CD14-positive monocyte (primary cell): ENCODE results near the gene TSN. TPM values are rescaled to one million over a fixed set of nuclear protein-coding genes. Genes with fewer than 3 reads are reported as not detected.

Experiments used
- DNase-seq, 3 donors: peaks; one replicate each; pipeline ENCODE4 v3.0.0-alpha.2; 2011 to 2022
- H2AFZ ChIP-seq: 2 replicates; pipeline ENCODE4 v1.6.0; 2012; ENCODE audit warnings: mild to moderate bottlenecking, low read depth, low read length, inconsistent platforms; ENCODE audit not compliant: insufficient read depth, poor library complexity, severe bottlenecking
- H3K27ac ChIP-seq, 2 donors: 1 replicate in 1 of 2; 2 replicates in 1 of 2; pipeline ENCODE4 v1.5.1; 2012 to 2013; ENCODE audit warnings: low read length in 2 of 2, control low read depth in 1 of 2, inconsistent platforms in 1 of 2, low read depth in 1 of 2, mild to moderate bottlenecking in 1 of 2
- H3K27me3 ChIP-seq, 2 donors: one replicate each; pipeline versions ENCODE4 v1.6.0 to v1.6.1; 2011 to 2013; ENCODE audit warnings: low read length in 2 of 2; ENCODE audit not compliant: control insufficient read depth in 2 of 2, insufficient read depth in 2 of 2
- H3K36me3 ChIP-seq, 2 donors: replicated peaks in 1 of 2; 1 replicate in 1 of 2; 2 replicates in 1 of 2; pipeline versions ENCODE4 v1.5.1 to v1.6.1; 2012 to 2013; ENCODE audit warnings: low read length in 2 of 2, control low read depth in 1 of 2, inconsistent platforms in 1 of 2, mild to moderate bottlenecking in 1 of 2; ENCODE audit not compliant: insufficient read depth in 2 of 2, control insufficient read depth in 1 of 2
- H3K4me1 ChIP-seq, 2 donors: 1 replicate in 1 of 2; 2 replicates in 1 of 2; pipeline versions ENCODE4 v1.5.1 to v1.6.1; 2012 to 2013; ENCODE audit warnings: low read length in 2 of 2, control low read depth in 1 of 2, inconsistent platforms in 1 of 2, mild to moderate bottlenecking in 1 of 2, moderate library complexity in 1 of 2; ENCODE audit not compliant: insufficient read depth in 2 of 2, control insufficient read depth in 1 of 2
- H3K4me2 ChIP-seq: replicated peaks from 2 replicates; pipeline ENCODE3; 2012; ENCODE audit warnings: low read length, moderate library complexity, mild to moderate bottlenecking; ENCODE audit not compliant: poor library complexity, severe bottlenecking; ENCODE audit errors: extremely low read depth
- H3K4me3 ChIP-seq, 3 experiments: fragments of 200-600 bp in 1 of 3; sonication (generic) in 1 of 3; replicated peaks in 1 of 3; 1 replicate in 2 of 3; 2 replicates in 1 of 3; pipeline ENCODE4 v1.5.1; 2011 to 2013; ENCODE audit warnings: low read length in 3 of 3, mild to moderate bottlenecking in 3 of 3, control low read depth in 2 of 3, low read depth in 2 of 3, inconsistent platforms in 1 of 3, moderate library complexity in 1 of 3
- H3K79me2 ChIP-seq: 2 replicates; pipeline ENCODE4 v1.6.0; 2012; ENCODE audit warnings: mild to moderate bottlenecking, control low read depth, inconsistent platforms, low read length, moderate library complexity; ENCODE audit not compliant: insufficient read depth
- H3K9ac ChIP-seq: 2 replicates; pipeline ENCODE4 v1.6.0; 2017; ENCODE audit warnings: low read length, mild to moderate bottlenecking; ENCODE audit not compliant: insufficient read depth, poor library complexity, severe bottlenecking
- H3K9me3 ChIP-seq, 2 donors: replicated peaks in 1 of 2; 1 replicate in 1 of 2; 2 replicates in 1 of 2; pipeline versions ENCODE4 v1.5.1 to v1.6.1; 2012 to 2013; ENCODE audit warnings: low read length in 2 of 2, control low read depth in 1 of 2; ENCODE audit not compliant: control insufficient read depth in 1 of 2, insufficient read depth in 1 of 2
- H4K20me1 ChIP-seq: 2 replicates; pipeline ENCODE4 v1.6.0; 2012; ENCODE audit warnings: mild to moderate bottlenecking, low read length, control low read depth, moderate library complexity; ENCODE audit not compliant: insufficient read depth
- H3K27ac Mint-ChIP-seq, 7 donors: one replicate each; pipeline ENCODE4 v1.8.0; 2020; ENCODE audit warnings: mild to moderate bottlenecking in 7 of 7, mixed read lengths in 7 of 7, moderate library complexity in 6 of 7, inconsistent platforms in 2 of 7
- H3K27me3 Mint-ChIP-seq, 3 donors: one replicate each; pipeline ENCODE4 v1.8.0; 2021 to 2022; ENCODE audit warnings: low read depth in 3 of 3, mild to moderate bottlenecking in 3 of 3, mixed read lengths in 3 of 3, moderate library complexity in 3 of 3, inconsistent platforms in 1 of 3
- H3K36me3 Mint-ChIP-seq, 2 donors: one replicate each; pipeline ENCODE4 v1.8.0; 2020; ENCODE audit warnings: mixed read lengths in 2 of 2, inconsistent platforms in 1 of 2, mild to moderate bottlenecking in 1 of 2
- H3K4me1 Mint-ChIP-seq: one replicate; pipeline ENCODE4 v1.8.0; 2020; ENCODE audit warnings: mild to moderate bottlenecking, mixed read lengths
- H3K4me3 Mint-ChIP-seq, 2 donors: one replicate each; pipeline ENCODE4 v1.8.0; 2020; ENCODE audit warnings: mild to moderate bottlenecking in 2 of 2, mixed read lengths in 2 of 2, moderate library complexity in 1 of 2
- H3K9me3 Mint-ChIP-seq, 7 donors: one replicate each; pipeline ENCODE4 v1.8.0; 2020 to 2022; ENCODE audit warnings: mixed read lengths in 7 of 7, mild to moderate bottlenecking in 6 of 7, moderate library complexity in 6 of 7, inconsistent platforms in 2 of 7
- CTCF ChIP-seq: fragments of 200-600 bp; IDR thresholded peaks from one replicate; pipeline ENCODE4 v1.8.0; 2022; ENCODE audit warnings: antibody characterized with exemption, mild to moderate bottlenecking
- WGBS: methylation state at CpG from one replicate; pipeline ENCODE4 v1.1.5; 2013; ENCODE audit warnings: missing lambda C conversion rate; ENCODE audit not compliant: insufficient coverage; 5-methylcytosine and 5-hydroxymethylcytosine counted together
- intact Hi-C, 2 donors: fragments of 100-400 bp; cut with micrococcal nuclease; formaldehyde crosslinking; loops; one replicate each; pipeline versions ENCODE4 v1.15.0 to v1.15.1; 2023
- polyA plus RNA-seq, 3 donors: library from polyadenylated mRNA; depleted of rRNA in 1 of 3; unstranded in 2 of 3; stranded (reverse) in 1 of 3; fragments of 300-500 nt in 2 of 3; fragments of >200 nt in 1 of 3; fragmentation: Illumina TruSeq in 2 of 3; gene quantifications; 1 replicate in 2 of 3; 2 replicates in 1 of 3; pipeline ENCODE4 v1.2.3, GENCODE V29; 2012 to 2021

TSN gene
- polyA plus RNA-seq, 3 donors: 12.2 to 66.5 (median 65.5) TPM

- WGBS: no CpG with 5 or more reads among the region's 2 CpGs
- Histone ChIP-seq H3K27me3 (no peaks in the 10 kb centered on the region), H4K20me1 (no peaks in the 10 kb centered on the region), H2AFZ (no peak overlapping the region), H3K4me3 (no peak overlapping the region), H3K79me2 (no peaks in the 10 kb centered on the region), H3K9me3 (peaks cover 0 to 4% of the 10 kb centered on the region in 2 donors), H3K4me1 (no peaks in the 10 kb centered on the region), H3K4me2 (no peak overlapping the region), H3K36me3 (no peaks in the 10 kb centered on the region), H3K9ac (no peak overlapping the region), H3K27ac (no peak overlapping the region)
- no peak for TF ChIP-seq CTCF
- Mint-ChIP-seq H3K27me3 (no peaks in the 10 kb centered on the region), H3K36me3 (no peaks in the 10 kb centered on the region), H3K27ac (no peak overlapping the region), H3K9me3 (peaks cover 6 to 18% (median 7%) of the 10 kb centered on the region in 7 donors), H3K4me3 (no peak overlapping the region), H3K4me1 (peaks cover 16% of the 10 kb centered on the region)
- intact Hi-C loops: no loop called here
- no peak for DNase-seq
Measured at GRCh38 chr2:121801916-121802315, 46.5 kb downstream of the TSN start.

GRCh38 chr2:121803503-121803902, 48.1 kb downstream of the TSN start:
- no peaks in the 10 kb centered on the region for H3K27me3 ChIP-seq
- H3K9me3 ChIP-seq: peaks cover 0 to 4% of the 10 kb centered on the region in 2 donors
- H3K79me2 ChIP-seq: no peaks in the 10 kb centered on the region
- H3K4me2 ChIP-seq: no peak overlapping the region
- no peaks in the 10 kb centered on the region for H3K4me1 ChIP-seq
- no peak for DNase-seq
- H3K27ac ChIP-seq: no peak overlapping the region
- intact Hi-C loops: no loop called here
- H3K4me3 ChIP-seq: no peak overlapping the region
- no peak for TF ChIP-seq CTCF
- H3K36me3 ChIP-seq: no peaks in the 10 kb centered on the region
- Mint-ChIP-seq H3K4me3 (no peak overlapping the region), H3K9me3 (peaks cover 6 to 18% (median 7%) of the 10 kb centered on the region in 7 donors), H3K36me3 (no peaks in the 10 kb centered on the region), H3K27ac (no peak overlapping the region), H3K27me3 (peaks cover 0 to 2% (median 2%) of the 10 kb centered on the region in 3 donors), H3K4me1 (peaks cover 16% of the 10 kb centered on the region)
- H4K20me1 ChIP-seq: no peaks in the 10 kb centered on the region
- H2AFZ ChIP-seq: no peak overlapping the region
- H3K9ac ChIP-seq: no peak overlapping the region
- no CpG with 5 or more reads among the region's 2 CpGs for WGBS
